Activated gamma-delta T cell treated with Interleukin-2 at 50 U/mL for 16 hours (primary cell): Measurements from ENCODE around the gene SLCO4A1.

Source experiments
- DNase-seq: peaks from one replicate; pipeline ENCODE4 v3.0.0-alpha.2; 2020

SLCO4A1 gene

GRCh38 chr20:62652894-62653305 lies 10.6 kb downstream of the SLCO4A1 start:
- no peak for DNase-seq

- DNase-seq: no peak
Observed at GRCh38 chr20:62653373-62653772, 11.1 kb downstream of the SLCO4A1 start.

GRCh38 chr20:62653951-62654685 lies 11.8 kb downstream of the SLCO4A1 start:
- no peak for DNase-seq

GRCh38 chr20:62655282-62656196 lies 13.2 kb downstream of the SLCO4A1 start:
- no peak for DNase-seq

GRCh38 chr20:62656197-62656918 lies 14.1 kb downstream of the SLCO4A1 start:
- no peak for DNase-seq

GRCh38 chr20:62656919-62657588 lies 14.8 kb downstream of the SLCO4A1 start:
- no peak for DNase-seq

GRCh38 chr20:62657589-62657942 lies 15.3 kb downstream of the SLCO4A1 start:
- DNase-seq: no peak

GRCh38 chr20:62657956-62658355 lies 15.7 kb downstream of the SLCO4A1 start:
- no peak for DNase-seq

GRCh38 chr20:62658593-62659178 lies 16.4 kb downstream of the SLCO4A1 start:
- no peak for DNase-seq

GRCh38 chr20:62659488-62660239 lies 17.4 kb downstream of the SLCO4A1 start:
- DNase-seq: no peak

- DNase-seq: no peak
Observed at GRCh38 chr20:62660240-62660615, 17.9 kb downstream of the SLCO4A1 start.

GRCh38 chr20:62660768-62661167 lies 18.5 kb downstream of the SLCO4A1 start:
- no peak for DNase-seq

GRCh38 chr20:62661647-62662046 lies 19.3 kb downstream of the SLCO4A1 start:
- DNase-seq: no peak

GRCh38 chr20:62662422-62662821 lies 20.1 kb downstream of the SLCO4A1 start:
- DNase-seq: no peak

- no peak for DNase-seq
Observed at GRCh38 chr20:62663145-62664018, 21.1 kb downstream of the SLCO4A1 start.

GRCh38 chr20:62664019-62664971 lies 22.0 kb downstream of the SLCO4A1 start:
- DNase-seq: no peak

- DNase-seq: no peak
Observed at GRCh38 chr20:62665153-62665754, 23.0 kb downstream of the SLCO4A1 start.

GRCh38 chr20:62665826-62666735 lies 23.8 kb downstream of the SLCO4A1 start:
- no peak for DNase-seq
